Right ventricle myocardium superior (tissue), 1 donor: ENCODE data around the gene UTP11. TPM values are rescaled to one million over a fixed set of nuclear protein-coding genes. Genes with fewer than 3 reads are reported as not detected.

Experiments used
- ATAC-seq: fragments of 200-7000 bp; cut with Tn5 transposase; one replicate; pipeline ENCODE4 v1.9.1; 2020; ENCODE audit warnings: mild to moderate bottlenecking; ENCODE audit not compliant: poor library complexity
- DNase-seq: peaks from one replicate; pipeline ENCODE4 v3.0.0-alpha.2; 2020
- intact Hi-C: fragments of 100-400 bp; cut with DNase I; formaldehyde crosslinking; loops from one replicate; pipeline ENCODE4 v1.11.2; 2022
- total RNA-seq: library from RNA; stranded (reverse); fragmentation: NEBNext Ultra II Directional; extraction: Animal tissue kit (Norgen Biotek cat#: 25700); gene quantifications from one replicate; pipeline ENCODE4 v1.2.1, GENCODE V29; 2021
- donor health status: DM: no; HTN: yes; CAD: no; lungs with severe emphysema.

UTP11 gene
- total RNA-seq, 1 donor from 2014 or later = 46.5 TPM

GRCh38 chr1:38041936-38042834, 29.7 kb downstream of the UTP11 start:
- ATAC-seq (no peak), DNase-seq (no peak)
- intact Hi-C loops = no loop called here

GRCh38 chr1:38043036-38043747, 30.7 kb downstream of the UTP11 start:
- no peak for ATAC-seq
- DNase-seq = no peak
- intact Hi-C loops = no loop called here

GRCh38 chr1:38044221-38045215, 32.0 kb downstream of the UTP11 start:
- no peak for DNase-seq
- no peak for ATAC-seq
- intact Hi-C loops = no loop called here

- ATAC-seq = no peak
- intact Hi-C loops = no loop called here
These were observed 33.1 kb downstream of the UTP11 start for GRCh38 chr1:38045401-38046332.

GRCh38 chr1:38046333-38046883, 33.9 kb downstream of the UTP11 start, which contains the start of gene POU3F1:
Gene POU3F1, minus strand, starts transcription at chr1:38046793. Its CDS starts 50 bp downstream, at chr1:38046743.
- DNase-seq = peak; percentile 46
- ATAC-seq = no peak
- intact Hi-C loops = no loop called here

More at GRCh38 chr1:38045401-38046332, 33.1 kb downstream of the UTP11 start:
- DNase-seq = peak; percentile 46

GRCh38 chr1:38046884-38047602, 34.5 kb downstream of the UTP11 start:
- DNase-seq (peak; percentile 94), ATAC-seq (peak; percentile 98)
- intact Hi-C loops = no loop called here

GRCh38 chr1:38047603-38048141, 35.1 kb downstream of the UTP11 start:
- DNase-seq = no peak
- intact Hi-C loops = no loop called here
- ATAC-seq = no peak

GRCh38 chr1:38050397-38051078, 38.0 kb downstream of the UTP11 start:
- intact Hi-C loops = no loop called here
- DNase-seq (no peak), ATAC-seq (no peak)

GRCh38 chr1:38051079-38051543, 38.6 kb downstream of the UTP11 start:
- ATAC-seq (no peak), DNase-seq (no peak)
- intact Hi-C loops = no loop called here

GRCh38 chr1:38052750-38053415, 40.3 kb downstream of the UTP11 start:
- ATAC-seq (no peak), DNase-seq (no peak)
- intact Hi-C loops = no loop called here

- intact Hi-C loops = no loop called here
- ATAC-seq (no peak), DNase-seq (no peak)
These were observed 41.0 kb downstream of the UTP11 start for GRCh38 chr1:38053416-38054091.

- no peak for DNase-seq
- ATAC-seq = no peak
- intact Hi-C loops = no loop called here
These were observed 42.9 kb downstream of the UTP11 start for GRCh38 chr1:38055398-38055797.

GRCh38 chr1:38055965-38056364, 43.4 kb downstream of the UTP11 start:
- DNase-seq (no peak), ATAC-seq (no peak)
- intact Hi-C loops = no loop called here

GRCh38 chr1:38059635-38060250, 47.2 kb downstream of the UTP11 start:
- ATAC-seq = peak; percentile 31
- DNase-seq = no peak
- intact Hi-C loops = no loop called here
